H1 (cell line): ENCODE data around the gene HDLBP.

Source experiments
- ASH2L ChIP-seq: fragments of 200-600, 300-600 bp; sonication (generic); IDR thresholded peaks from one replicate; pipeline ENCODE4 v1.7.1; 2017; ENCODE audit warnings: low read length
- ATF2 ChIP-seq: IDR thresholded peaks from 2 replicates; pipeline ENCODE4 v1.6.1; 2012; ENCODE audit warnings: low read length, inconsistent platforms
- ATF3 ChIP-seq: IDR thresholded peaks from 2 replicates; pipeline ENCODE4 v1.6.1; 2011; ENCODE audit warnings: low read depth, mild to moderate bottlenecking, low read length; ENCODE audit not compliant: insufficient read depth
- BCL11A ChIP-seq, 2 experiments: IDR thresholded peaks; one replicate each; pipeline ENCODE4 v1.6.1; 2011; ENCODE audit warnings: low read depth in 2 of 2, low read length in 2 of 2, mild to moderate bottlenecking in 2 of 2
- EZH2 ChIP-seq: fragments of 200-600 bp; sonication (generic); IDR thresholded peaks from 2 replicates; pipeline ENCODE4 v1.7.1; 2012; ENCODE audit warnings: low read depth, mild to moderate bottlenecking, moderate library complexity, low read length, inconsistent platforms; ENCODE audit not compliant: severe bottlenecking
- HDAC2 ChIP-seq, 2 experiments: fragments of 300-600 bp in 1 of 2; sonication (generic) in 1 of 2; IDR thresholded peaks; 2 replicates each; pipeline ENCODE4 v1.6.1; 2011 to 2012; ENCODE audit warnings: low read depth in 2 of 2, low read length in 2 of 2, mild to moderate bottlenecking in 2 of 2, moderate library complexity in 2 of 2, borderline replicate concordance in 1 of 2, inconsistent platforms in 1 of 2
- JUN ChIP-seq: IDR thresholded peaks from 2 replicates; pipeline ENCODE4 v1.6.1; 2011; ENCODE audit warnings: low read depth, mild to moderate bottlenecking, improper control_type of control experiment, low read length
- POLR2AphosphoS5 ChIP-seq: IDR thresholded peaks from 2 replicates; pipeline ENCODE4 v1.6.1; 2011; ENCODE audit warnings: low read depth, low read length
- RXRA ChIP-seq: IDR thresholded peaks from 2 replicates; pipeline ENCODE4 v1.6.1; 2011; ENCODE audit warnings: low read depth, mild to moderate bottlenecking, low read length, moderate library complexity; ENCODE audit not compliant: insufficient read depth
- SP2 ChIP-seq: IDR thresholded peaks from 2 replicates; pipeline ENCODE4 v1.6.1; 2012; ENCODE audit warnings: mild to moderate bottlenecking, low read length, inconsistent platforms
- TAF1 ChIP-seq: IDR thresholded peaks from 2 replicates; pipeline ENCODE4 v1.6.1; 2011; ENCODE audit warnings: mild to moderate bottlenecking, low read depth, low read length
- TF ChIP-seq, protein P1 (sequence below), 3 experiments: IDR thresholded peaks; 1 replicate in 2 of 3; 2 replicates in 1 of 3; pipeline versions ENCODE4 v1.5.1 to v1.6.1; 2011; ENCODE audit warnings: low read length in 3 of 3, mild to moderate bottlenecking in 3 of 3, inconsistent platforms in 2 of 3, low read depth in 1 of 3, moderate library complexity in 1 of 3; ENCODE audit not compliant: insufficient read depth in 1 of 3; ENCODE audit errors: control extremely low read depth in 1 of 3

GRCh38 chr2:241242306-241242705 is 73.2 kb downstream of the HDLBP start:
- TF ChIP-seq HDAC2 (IDR thresholded peaks at IDR 0.05; ENCODE audit: borderline replicate concordance in 1 of 2, low read depth in 2 of 2, low read length in 2 of 2) (no peak), EZH2 (no peak), POLR2AphosphoS5 (no peak), ATF2 (no peak), ATF3 (no peak), JUN (no peak), RXRA (no peak), SP2 (no peak), TAF1 (no peak), BCL11A (IDR thresholded peaks at IDR 0.05; ENCODE audit: low read depth in 2 of 2, low read length in 2 of 2) (no peak), ASH2L (no peak)
- TF ChIP-seq, protein P1, sequence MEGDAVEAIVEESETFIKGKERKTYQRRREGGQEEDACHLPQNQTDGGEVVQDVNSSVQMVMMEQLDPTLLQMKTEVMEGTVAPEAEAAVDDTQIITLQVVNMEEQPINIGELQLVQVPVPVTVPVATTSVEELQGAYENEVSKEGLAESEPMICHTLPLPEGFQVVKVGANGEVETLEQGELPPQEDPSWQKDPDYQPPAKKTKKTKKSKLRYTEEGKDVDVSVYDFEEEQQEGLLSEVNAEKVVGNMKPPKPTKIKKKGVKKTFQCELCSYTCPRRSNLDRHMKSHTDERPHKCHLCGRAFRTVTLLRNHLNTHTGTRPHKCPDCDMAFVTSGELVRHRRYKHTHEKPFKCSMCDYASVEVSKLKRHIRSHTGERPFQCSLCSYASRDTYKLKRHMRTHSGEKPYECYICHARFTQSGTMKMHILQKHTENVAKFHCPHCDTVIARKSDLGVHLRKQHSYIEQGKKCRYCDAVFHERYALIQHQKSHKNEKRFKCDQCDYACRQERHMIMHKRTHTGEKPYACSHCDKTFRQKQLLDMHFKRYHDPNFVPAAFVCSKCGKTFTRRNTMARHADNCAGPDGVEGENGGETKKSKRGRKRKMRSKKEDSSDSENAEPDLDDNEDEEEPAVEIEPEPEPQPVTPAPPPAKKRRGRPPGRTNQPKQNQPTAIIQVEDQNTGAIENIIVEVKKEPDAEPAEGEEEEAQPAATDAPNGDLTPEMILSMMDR (IDR thresholded peaks at IDR 0.05; ENCODE audit: control extremely low read depth in 1 of 3, insufficient read depth in 1 of 3, low read depth in 1 of 3, low read length in 3 of 3) = no peak
